ENCODE measurements around the gene WNT8B.

WNT8B gene

GRCh38 chr10:100519311-100520051 is 56.7 kb downstream of the WNT8B start, which contains the start of gene SEC31B:
Gene SEC31B (minus strand): TSS chr10:100519861. CDS start chr10:100516952, 2,909 bp downstream.
- no peak for FAIRE-seq
- no peak for DNase-seq (ENCODE audit: insufficient read length, low spot score)
- no peak for TF ChIP-seq POLR2A (IDR thresholded peaks at IDR 0.05; ENCODE audit: low read depth, low read length)

GRCh38 chr10:100520811-100521210 is 58.0 kb downstream of the WNT8B start:
- FAIRE-seq, result no peak
- DNase-seq (ENCODE audit: insufficient read length, low spot score), result no peak
- no peak for TF ChIP-seq POLR2A (IDR thresholded peaks at IDR 0.05; ENCODE audit: low read depth, low read length)

- no peak for TF ChIP-seq POLR2A (IDR thresholded peaks at IDR 0.05; ENCODE audit: low read depth, low read length)
- no peak for FAIRE-seq
- DNase-seq (ENCODE audit: insufficient read length, low spot score), result no peak
These were observed 59.4 kb downstream of the WNT8B start for GRCh38 chr10:100522107-100522801.

- FAIRE-seq (no peak), DNase-seq (ENCODE audit: insufficient read length, low spot score) (no peak)
- no peak for TF ChIP-seq POLR2A (IDR thresholded peaks at IDR 0.05; ENCODE audit: low read depth, low read length)
These were observed 60.1 kb downstream of the WNT8B start for GRCh38 chr10:100522945-100523344.

- no peak for DNase-seq (ENCODE audit: insufficient read length, low spot score)
- no peak for TF ChIP-seq POLR2A (IDR thresholded peaks at IDR 0.05; ENCODE audit: low read depth, low read length)
- FAIRE-seq, result no peak
These were observed 61.4 kb downstream of the WNT8B start for GRCh38 chr10:100524206-100524605.

- FAIRE-seq (no peak), DNase-seq (ENCODE audit: insufficient read length, low spot score) (no peak)
- no peak for TF ChIP-seq POLR2A (IDR thresholded peaks at IDR 0.05; ENCODE audit: low read depth, low read length)
These were observed 61.8 kb downstream of the WNT8B start for GRCh38 chr10:100524638-100525037.

DNA sequence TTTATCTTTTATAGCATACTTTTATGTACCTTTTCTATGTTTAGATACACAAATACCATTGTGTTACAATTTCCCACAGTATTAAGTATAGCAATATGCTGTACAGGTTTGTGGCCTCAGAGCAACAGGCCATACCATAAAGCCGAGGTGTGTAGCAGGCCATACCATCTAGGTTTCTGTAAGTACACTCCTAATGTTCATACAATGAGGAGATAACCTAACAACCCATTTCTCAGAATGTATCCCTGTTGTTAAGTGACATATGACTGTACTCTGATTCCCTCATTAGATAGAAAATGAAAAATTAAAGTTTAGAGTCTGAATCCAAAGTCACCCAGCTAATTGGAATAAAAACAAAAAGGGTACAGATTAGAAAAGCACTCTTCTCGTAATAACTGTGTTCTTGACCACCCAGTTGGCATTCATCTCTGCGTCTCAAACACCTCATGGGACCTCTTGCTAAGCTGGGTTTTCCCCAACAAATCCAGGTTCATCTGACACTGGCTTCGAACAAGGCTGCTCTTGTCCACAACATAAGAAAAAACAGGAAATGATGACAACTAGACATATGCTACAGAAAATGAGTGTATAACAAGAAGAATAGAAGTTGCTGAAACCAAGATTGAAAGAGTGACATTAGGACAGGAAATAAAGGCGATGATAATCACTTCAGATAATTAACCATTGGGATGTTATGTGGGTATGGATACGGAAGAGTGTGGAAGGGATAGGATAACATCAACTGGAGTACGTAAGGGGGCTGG is 65.5 kb downstream of the WNT8B start:
- DNase-seq (ENCODE audit: insufficient read length, low spot score) (no peak), FAIRE-seq (no peak)
- no peak for TF ChIP-seq POLR2A (IDR thresholded peaks at IDR 0.05; ENCODE audit: low read depth, low read length)

DNA sequence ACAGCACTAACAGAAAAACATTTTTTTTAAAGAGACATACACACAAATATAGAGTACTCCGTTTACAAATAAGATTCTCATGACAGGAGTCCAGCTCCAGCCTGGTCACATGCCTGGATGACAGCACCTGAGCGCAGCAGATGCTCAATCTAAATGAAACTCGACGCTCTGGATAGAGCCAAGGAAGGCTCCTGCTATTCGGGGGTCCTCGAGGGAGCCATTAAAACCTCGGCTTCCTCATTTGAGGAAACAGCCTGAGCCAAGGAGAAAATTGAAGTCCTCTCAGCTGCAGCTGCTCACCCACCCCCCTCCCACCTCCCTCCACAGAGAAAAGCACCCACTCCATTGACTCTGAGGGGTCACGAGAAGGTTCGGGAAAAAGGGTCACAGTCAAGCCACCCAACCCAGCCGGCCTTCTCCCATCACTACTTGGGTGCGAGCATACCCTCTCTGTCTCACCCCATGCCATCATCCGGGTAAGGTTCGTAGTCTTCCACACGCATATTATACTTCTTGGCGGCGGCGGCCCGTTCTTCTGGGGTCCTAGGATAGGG is 66.2 kb downstream of the WNT8B start:
- no peak for TF ChIP-seq POLR2A (IDR thresholded peaks at IDR 0.05; ENCODE audit: low read depth, low read length)
- no peak for FAIRE-seq
- no peak for DNase-seq (ENCODE audit: insufficient read length, low spot score)

DNA sequence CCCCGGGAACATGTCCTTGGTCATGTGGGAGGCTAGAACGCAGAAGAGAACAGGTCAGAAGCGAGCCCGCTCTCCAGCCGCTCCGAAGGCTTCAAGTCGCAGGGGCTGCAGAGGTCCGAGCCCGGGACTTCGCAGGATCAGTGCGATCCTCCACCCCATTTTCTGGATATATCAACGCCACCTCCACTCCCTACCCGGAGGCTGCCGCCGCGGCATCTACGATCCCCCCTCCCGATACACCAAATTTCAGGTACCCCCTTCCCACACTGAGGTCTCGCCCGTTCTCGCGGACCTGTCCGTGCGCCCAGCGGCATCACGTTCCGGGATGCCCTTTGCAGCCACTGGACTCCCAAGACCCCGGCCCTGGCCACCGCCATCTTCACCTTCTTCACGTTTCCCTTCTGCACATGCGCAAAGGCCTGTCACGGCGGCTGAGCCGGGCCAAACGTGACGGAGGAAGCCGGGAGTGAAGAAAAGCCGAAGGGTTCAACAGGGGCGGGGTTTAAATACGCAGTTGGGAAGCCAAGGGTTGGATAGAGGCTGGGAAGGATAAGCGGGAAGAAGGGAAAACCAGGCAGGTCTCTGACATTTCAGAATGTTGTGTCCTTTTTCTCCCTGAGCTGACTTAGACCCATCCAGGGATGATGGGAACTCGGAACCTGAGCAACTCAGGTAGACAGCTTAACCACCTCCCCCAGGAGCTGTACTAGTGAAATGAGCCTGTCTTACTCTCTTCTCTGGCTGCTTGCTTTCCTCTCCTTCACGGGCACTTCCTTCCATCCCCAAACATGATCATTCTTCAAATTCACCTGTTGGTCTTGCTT is 66.9 kb downstream of the WNT8B start, which contains the start of gene NDUFB8:
NDUFB8 (minus strand) TSS at position 397 of the 824 bp plus-strand sequence; CDS start at position 377, 20 bp downstream.
- peak; percentile 85 for DNase-seq (ENCODE audit: insufficient read length, low spot score)
- peak; percentile 75 for TF ChIP-seq POLR2A (IDR thresholded peaks at IDR 0.05; ENCODE audit: low read depth, low read length)
- FAIRE-seq, result peak; percentile 38

- no peak for TF ChIP-seq POLR2A (IDR thresholded peaks at IDR 0.05; ENCODE audit: low read depth, low read length)
- DNase-seq (ENCODE audit: insufficient read length, low spot score) (no peak), FAIRE-seq (no peak)
These were observed 69.0 kb downstream of the WNT8B start for GRCh38 chr10:100531761-100532160.
